Tibial nerve (tissue), 4 donors: ENCODE results near the gene DNAJC21. TPM values are rescaled to one million over a fixed set of nuclear protein-coding genes. Genes with fewer than 3 reads are reported as not detected.

Experiments
- DNase-seq, 2 donors: peaks; one replicate each; pipeline ENCODE4 v3.0.0-alpha.2; 2019; ENCODE audit warnings: low spot score in 2 of 2
- H3K27ac ChIP-seq, 4 donors: fragments of 200-600 bp; sonication (generic) in 3 of 4; one replicate each; pipeline ENCODE4 v1.5.1; 2017 to 2019; ENCODE audit warnings: mild to moderate bottlenecking in 1 of 4
- H3K27me3 ChIP-seq, 2 donors: fragments of 200-600 bp; sonication (generic) in 1 of 2; one replicate each; pipeline versions ENCODE4 v1.5.1 to v1.6.0; 2017 to 2019
- H3K36me3 ChIP-seq, 3 donors: fragments of 200-600 bp; sonication (generic); one replicate each; pipeline ENCODE4 v1.5.1; 2018 to 2019
- H3K4me1 ChIP-seq, 4 donors: fragments of 200-600 bp; sonication (generic) in 3 of 4; one replicate each; pipeline ENCODE4 v1.5.1; 2017 to 2019
- H3K4me3 ChIP-seq, 4 donors: fragments of 200-600 bp; sonication (generic) in 3 of 4; one replicate each; pipeline ENCODE4 v1.5.1; 2017 to 2019; ENCODE audit warnings: mild to moderate bottlenecking in 1 of 4, moderate library complexity in 1 of 4
- H3K9me3 ChIP-seq, 4 donors: fragments of 200-600 bp; sonication (generic) in 3 of 4; one replicate each; pipeline ENCODE4 v1.5.1; 2017 to 2019
- CTCF ChIP-seq, 5 experiments: fragments of 200-600 bp in 3 of 5; fragments of 450-650 bp in 2 of 5; sonication (generic) in 3 of 5; IDR thresholded peaks; one replicate each; pipeline ENCODE4 v1.5.1; 2016 to 2019; ENCODE audit warnings: antibody characterized with exemption in 5 of 5, mild to moderate bottlenecking in 3 of 5, moderate library complexity in 2 of 5
- EP300 ChIP-seq, 2 donors: sonication (generic); formaldehyde crosslinking; IDR thresholded peaks; one replicate each; pipeline ENCODE4 v1.6.1; 2017; ENCODE audit warnings: antibody characterized with exemption in 2 of 2, mild to moderate bottlenecking in 1 of 2
- POLR2A ChIP-seq, 2 donors: fragments of 450-650 bp; IDR thresholded peaks; one replicate each; pipeline ENCODE4 v1.6.1; 2017; ENCODE audit warnings: antibody characterized with exemption in 2 of 2, mild to moderate bottlenecking in 2 of 2, moderate library complexity in 2 of 2
- WGBS, 2 donors: methylation state at CpG; one replicate each; pipeline ENCODE4 v1.1.5; 2018; 5-methylcytosine and 5-hydroxymethylcytosine counted together
- total RNA-seq, 4 donors: library from RNA; depleted of rRNA; stranded (reverse); fragments of >200 nt; gene quantifications; one replicate each; pipeline ENCODE4 v1.1.0, GENCODE V29; 2016

Gene DNAJC21
- total RNA-seq, 4 donors from 2014 or later: 30.3 to 54.0 (median 31.7) TPM

GRCh38 chr5:35002459-35002858, 73.1 kb downstream of the DNAJC21 start:
- no peak for DNase-seq
- Histone ChIP-seq H3K9me3 (no peaks in the 10 kb centered on the region), H3K36me3 (no peaks in the 10 kb centered on the region), H3K4me3 (no peak overlapping the region), H3K27me3 (no peaks in the 10 kb centered on the region), H3K4me1 (peaks cover 0 to 13% (median 0%) of the 10 kb centered on the region in 4 donors), H3K27ac (no peak overlapping the region)
- TF ChIP-seq CTCF (IDR thresholded peaks at IDR 0.05) (no peak), POLR2A (IDR thresholded peaks at IDR 0.05) (no peak), EP300 (IDR thresholded peaks at IDR 0.05) (no peak)
- WGBS, 2 donors: 88 to 95% methylated on average over 6 of the region's 6 CpGs

GRCh38 chr5:35003018-35003957, 73.9 kb downstream of the DNAJC21 start:
- Histone ChIP-seq H3K27me3 (no peaks in the 10 kb centered on the region), H3K27ac (no peak overlapping the region), H3K4me1 (peaks cover 0 to 13% (median 0%) of the 10 kb centered on the region in 4 donors), H3K9me3 (no peaks in the 10 kb centered on the region), H3K36me3 (no peaks in the 10 kb centered on the region), H3K4me3 (no peak overlapping the region)
- 38 to 42% methylated on average over 18 of the region's 18 CpGs for WGBS, 2 donors
- DNase-seq: peak; percentile 21 to 50
- TF ChIP-seq POLR2A (IDR thresholded peaks at IDR 0.05) (no peak), CTCF (IDR thresholded peaks at IDR 0.05) (peak; percentile 61 to 80 (median 73)), EP300 (IDR thresholded peaks at IDR 0.05) (no peak)

- 42 to 45% methylated on average over 5 of the region's 5 CpGs for WGBS, 2 donors
- Histone ChIP-seq H3K27me3 (no peaks in the 10 kb centered on the region), H3K4me3 (no peak overlapping the region), H3K9me3 (no peaks in the 10 kb centered on the region), H3K36me3 (no peaks in the 10 kb centered on the region), H3K4me1 (peaks cover 0 to 13% (median 0%) of the 10 kb centered on the region in 4 donors), H3K27ac (no peak overlapping the region)
- no peak for DNase-seq
- TF ChIP-seq EP300 (IDR thresholded peaks at IDR 0.05) (no peak), CTCF (IDR thresholded peaks at IDR 0.05) (no peak), POLR2A (IDR thresholded peaks at IDR 0.05) (no peak)
Observed at GRCh38 chr5:35004200-35004599, 74.8 kb downstream of the DNAJC21 start.

GRCh38 chr5:35004771-35005170, 75.4 kb downstream of the DNAJC21 start:
- Histone ChIP-seq H3K27me3 (no peaks in the 10 kb centered on the region), H3K9me3 (no peaks in the 10 kb centered on the region), H3K4me1 (peaks cover 0 to 13% (median 0%) of the 10 kb centered on the region in 4 donors), H3K27ac (no peak overlapping the region), H3K36me3 (no peaks in the 10 kb centered on the region), H3K4me3 (no peak overlapping the region)
- no peak for TF ChIP-seq CTCF (IDR thresholded peaks at IDR 0.05)
- no peak for TF ChIP-seq POLR2A (IDR thresholded peaks at IDR 0.05)
- TF ChIP-seq EP300 (IDR thresholded peaks at IDR 0.05): no peak
- 84 to 90% methylated on average over 1 of the region's 1 CpG for WGBS, 2 donors
- DNase-seq: no peak

Other genes starting within 250 kb of the DNAJC21 start
- 1 to 10 TPM in 3 of 4 donors, under 1 TPM in 1; 0.39 to 5.4 (median 2.7) TPM for gene TTC23L, start 90.4 kb upstream of the DNAJC21 start, total RNA-seq
- gene RAD1, start 14.1 kb upstream of the DNAJC21 start, total RNA-seq: 10 to 100 TPM; 12.3 to 22.3 (median 16.7) TPM
- 10 to 100 TPM; 15.7 to 33.7 (median 22.5) TPM for gene BRIX1, start 13.8 kb upstream of the DNAJC21 start, total RNA-seq
- gene AGXT2, start 118.4 kb downstream of the DNAJC21 start, total RNA-seq: not detected